HepG2 (cell line): ENCODE measurements around the gene KANSL3. TPM values are rescaled to one million over a fixed set of nuclear protein-coding genes. Genes with fewer than 3 reads are reported as not detected.
A peak's percentile ranks its signal among the peaks of the same experiment; 100 is the strongest.

ENCODE experiments used
- ARID3A ChIP-seq: IDR thresholded peaks from 2 replicates; pipeline ENCODE4 v1.6.1; 2012; ENCODE audit warnings: low read depth, low read length, improper control_type of control experiment
- CC2D1A ChIP-seq: sonication (generic); formaldehyde crosslinking; IDR thresholded peaks from 2 replicates; pipeline ENCODE4 v1.8.1; 2023; ENCODE audit warnings: mild to moderate bottlenecking, missing genetic modification reagents
- HOMEZ ChIP-seq: IDR thresholded peaks from 2 replicates; pipeline ENCODE4 v1.6.1; 2016; ENCODE audit warnings: low read depth
- JUNB ChIP-seq: sonication (generic); formaldehyde crosslinking; IDR thresholded peaks from 2 replicates; pipeline ENCODE4 v1.8.0; 2022; ENCODE audit warnings: missing genetic modification reagents, mild to moderate bottlenecking, borderline replicate concordance
- KMT2A ChIP-seq: sonication (generic); formaldehyde crosslinking; IDR thresholded peaks from 2 replicates; pipeline ENCODE4 v1.4.0; 2020; ENCODE audit warnings: missing genetic modification reagents
- MTA3 ChIP-seq: sonication (generic); formaldehyde crosslinking; IDR thresholded peaks from 2 replicates; pipeline ENCODE4 v1.4.0; 2020; ENCODE audit warnings: missing genetic modification reagents
- NFATC3 ChIP-seq: sonication (generic); formaldehyde crosslinking; IDR thresholded peaks from 2 replicates; pipeline ENCODE4 v1.5.1; 2020; ENCODE audit warnings: mild to moderate bottlenecking, missing genetic modification reagents
- PITX1 ChIP-seq: sonication (generic); formaldehyde crosslinking; IDR thresholded peaks from 2 replicates; pipeline ENCODE4 v1.5.1; 2020; ENCODE audit warnings: mild to moderate bottlenecking, missing genetic modification reagents
- THAP7 ChIP-seq: sonication (generic); formaldehyde crosslinking; IDR thresholded peaks from 2 replicates; pipeline ENCODE4 v1.8.1; 2023; ENCODE audit warnings: mild to moderate bottlenecking, missing genetic modification reagents
- TOPORS ChIP-seq: sonication (generic); formaldehyde crosslinking; IDR thresholded peaks from 2 replicates; pipeline ENCODE4 v1.8.0; 2023; ENCODE audit warnings: mild to moderate bottlenecking, missing genetic modification reagents
- U2AF2 ChIP-seq: fragments of 200-400 bp; formaldehyde crosslinking; IDR thresholded peaks from 2 replicates; pipeline ENCODE4 v1.6.1; 2017; ENCODE audit warnings: low read depth, mild to moderate bottlenecking, low read length
- ZNF10 ChIP-seq: sonication (generic); formaldehyde crosslinking; IDR thresholded peaks from 2 replicates; pipeline ENCODE4 v1.4.0; 2020; ENCODE audit warnings: mild to moderate bottlenecking, low read depth, missing genetic modification reagents, borderline replicate concordance
- ZNF142 ChIP-seq: sonication (generic); formaldehyde crosslinking; IDR thresholded peaks from 2 replicates; pipeline ENCODE4 v1.4.0; 2020; ENCODE audit warnings: missing genetic modification reagents
- ZNF33A ChIP-seq: sonication (generic); formaldehyde crosslinking; IDR thresholded peaks from 2 replicates; pipeline ENCODE4 v1.5.1; 2020; ENCODE audit warnings: missing genetic modification reagents, mild to moderate bottlenecking, moderate library complexity, borderline replicate concordance
- ZNF501 ChIP-seq: sonication (generic); formaldehyde crosslinking; IDR thresholded peaks from 2 replicates; pipeline ENCODE4 v1.5.1; 2020; ENCODE audit warnings: mild to moderate bottlenecking, moderate library complexity, missing genetic modification reagents
- ZNF546 ChIP-seq: sonication (generic); formaldehyde crosslinking; conservative IDR thresholded peaks from 2 replicates; pipeline ENCODE4 v1.8.1; 2023; ENCODE audit warnings: mild to moderate bottlenecking, missing genetic modification reagents
- ZNF564 ChIP-seq: sonication (generic); formaldehyde crosslinking; IDR thresholded peaks from 2 replicates; pipeline ENCODE4 v1.8.1; 2023; ENCODE audit warnings: mild to moderate bottlenecking, missing genetic modification reagents
- polyA plus RNA-seq, 8 experiments: library from polyadenylated mRNA; depleted of rRNA in 3 of 8; stranded (reverse) in 7 of 8; unstranded in 1 of 8; fragments of >200 nt; fragmentation: Illumina TruSeq in 4 of 8; extraction: Trizol in 4 of 8; gene quantifications; 2 replicates each; pipeline versions ENCODE4 v1.2.1 to v1.2.3, GENCODE V29; 2011 to 2016; ENCODE audit warnings: low read depth in 4 of 8, missing spikeins in 1 of 8, mixed read lengths in 1 of 8; ENCODE audit not compliant: insufficient read depth in 1 of 8
- total RNA-seq, 5 experiments: library from RNA; depleted of rRNA; stranded (reverse); fragments of >200 nt; fragmentation: Illumina TruSeq; extraction: Trizol; gene quantifications; 2 replicates each; pipeline ENCODE4 v1.2.3, GENCODE V29; 2016; ENCODE audit warnings: low read depth in 1 of 5

The KANSL3 gene
- total and polyA plus RNA-seq, 2 of the 13 experiments (the other 11 are each of a cell fraction or from before 2014, with no cell fraction given): 20.8 to 37.3 TPM

- peak; percentile 99 for TF ChIP-seq TOPORS (CRISPR knock-in tag)
- peak; percentile 59; the same call in 1 of the 2 replicates for TF ChIP-seq THAP7 (CRISPR knock-in tag)
- peak; percentile 98; the same call in 1 of the 2 replicates for TF ChIP-seq NFATC3 (CRISPR knock-in tag)
- TF ChIP-seq MTA3 (CRISPR knock-in tag): 0 out of 2 replicates have a peak, but pooled peaks have one; percentile 65
- TF ChIP-seq CC2D1A (CRISPR knock-in tag): no peak
- peak; percentile 90 for TF ChIP-seq ZNF33A (CRISPR knock-in tag)
- TF ChIP-seq U2AF2: 0 out of 2 replicates have a peak, but pooled peaks have one; percentile 37
- peak; percentile 81 for TF ChIP-seq HOMEZ
- TF ChIP-seq ARID3A: peak; percentile 75; the same call in 1 of the 2 replicates
- TF ChIP-seq ZNF10: no peak
- peak; percentile 82; the same call in 1 of the 2 replicates for TF ChIP-seq ZNF546 (CRISPR knock-in tag)
- peak; percentile 92 for TF ChIP-seq ZNF564 (CRISPR knock-in tag)
- TF ChIP-seq KMT2A: peak; percentile 90
- no peak for TF ChIP-seq JUNB (CRISPR knock-in tag)
- peak; percentile 93 for TF ChIP-seq PITX1 (CRISPR knock-in tag)
- peak; percentile 79; the same call in 1 of the 2 replicates for TF ChIP-seq ZNF142
- TF ChIP-seq ZNF501: peak; percentile 96
These were observed at the start of gene KANSL3 (continued) for GRCh38 chr2:96638144-96639121.
